HepG2 (cell line): Measurements from ENCODE around the gene NIP7. TPM values are rescaled to one million over a fixed set of nuclear protein-coding genes. Genes with fewer than 3 reads are reported as not detected.

Source experiments
- ATAC-seq: fragments of 200-7000 bp; cut with Tn5 transposase; 3 replicates; pipeline ENCODE4 v1.9.1; 2020; ENCODE audit warnings: mild to moderate bottlenecking, moderate library complexity
- BruUV-seq: library from RNA; stranded (reverse); fragments of 400-500 nt; replicated peaks from 2 replicates; lab custom pipeline; 2021; lab: Mats Ljungman, UMichigan
- CTCF ChIA-PET: fragments of 300-600 bp; formaldehyde crosslinking; extraction: SDS; loops from one replicate; lab custom pipeline; 2021; ENCODE audit warnings: low total read pairs, inconsistent platforms, low intra/inter-chr PET ratio; lab: Yijun Ruan, JAX
- POLR2A ChIA-PET: fragments of 350-600 bp; sonication (Branson Sonifier 250); formaldehyde crosslinking; loops from one replicate; lab custom pipeline; 2020; ENCODE audit warnings: antibody characterized with exemption, inconsistent platforms; lab: Yijun Ruan, JAX
- DNase-seq: peaks from one replicate; pipeline ENCODE4 v3.0.0-alpha.2; 2015; ENCODE audit warnings: low spot score
- FAIRE-seq: peaks from 3 replicates; lab custom pipeline; 2011; peaks lifted over from hg19 to GRCh38; lab: Jason Lieb, UNC
- H2AFZ ChIP-seq: one replicate; pipeline ENCODE4 v1.6.1; 2011; ENCODE audit warnings: low read length, inconsistent platforms
- H3K27ac ChIP-seq: fragments of 300-600 bp; 3 replicates; pipeline ENCODE4 v1.8.0; 2011; ENCODE audit warnings: mixed run types, mild to moderate bottlenecking, mixed read lengths, low read length, inconsistent platforms; ENCODE audit not compliant: insufficient read depth; ENCODE audit errors: extremely low read length
- H3K27me3 ChIP-seq, 2 experiments: fragments of 200-600 bp in 1 of 2; 2 replicates in 1 of 2; 3 replicates in 1 of 2; pipeline versions ENCODE4 v1.6.0 to v1.8.0; 2011; ENCODE audit warnings: low read length in 2 of 2, mild to moderate bottlenecking in 2 of 2, moderate library complexity in 2 of 2, inconsistent platforms in 1 of 2; ENCODE audit not compliant: insufficient read depth in 2 of 2, control insufficient read depth in 1 of 2
- H3K36me3 ChIP-seq, 2 experiments: fragments of 200-600 bp in 1 of 2; replicated peaks in 1 of 2; 2 replicates in 1 of 2; 3 replicates in 1 of 2; pipeline versions ENCODE4 v1.5.1 to v1.8.0; 2011; ENCODE audit warnings: low read length in 2 of 2, inconsistent platforms in 1 of 2; ENCODE audit not compliant: insufficient read depth in 2 of 2, control insufficient read depth in 1 of 2
- H3K4me1 ChIP-seq: 2 replicates; pipeline ENCODE4 v1.5.1; 2012; ENCODE audit warnings: low read length, inconsistent platforms; ENCODE audit not compliant: insufficient read depth
- H3K4me2 ChIP-seq: 2 replicates; pipeline ENCODE4 v1.6.0; 2011; ENCODE audit warnings: low read depth, low read length, inconsistent platforms
- H3K4me3 ChIP-seq, 3 experiments: fragments of 200-600 bp in 1 of 3; sonication (generic), shearing (Covaris generic) in 1 of 3; replicated peaks in 1 of 3; 2 replicates each; pipeline ENCODE4 v1.5.1; 2011 to 2016; ENCODE audit warnings: low read length in 3 of 3, inconsistent platforms in 2 of 3, low read depth in 2 of 3, mild to moderate bottlenecking in 2 of 3, control low read depth in 1 of 3, mixed read lengths in 1 of 3; ENCODE audit not compliant: insufficient read depth in 1 of 3
- H3K79me2 ChIP-seq: one replicate; pipeline ENCODE4 v1.6.1; 2011; ENCODE audit warnings: low read length, inconsistent platforms; ENCODE audit not compliant: insufficient read depth
- H3K9ac ChIP-seq: 2 replicates; pipeline ENCODE4 v1.6.0; 2011; ENCODE audit warnings: mild to moderate bottlenecking, low read depth, low read length, inconsistent platforms; ENCODE audit not compliant: insufficient read depth
- H3K9me3 ChIP-seq: 2 replicates; pipeline ENCODE4 v1.5.1; 2012; ENCODE audit warnings: mild to moderate bottlenecking, low read length
- H4K20me1 ChIP-seq: 2 replicates; pipeline ENCODE4 v1.6.0; 2011; ENCODE audit warnings: inconsistent platforms, mild to moderate bottlenecking, low read length, moderate library complexity; ENCODE audit not compliant: insufficient read depth
- BRCA1 ChIP-seq: sonication (generic); formaldehyde crosslinking; IDR thresholded peaks from 2 replicates; pipeline ENCODE4 v1.4.0; 2020; ENCODE audit warnings: missing genetic modification reagents
- ERF ChIP-seq: IDR thresholded peaks from 2 replicates; pipeline ENCODE4 v1.6.1; 2018; ENCODE audit warnings: missing biosample characterization, missing genetic modification reagents
- FOXK2 ChIP-seq: fragments of 450-650 bp; IDR thresholded peaks from 2 replicates; pipeline ENCODE4 v1.6.1; 2016
- HNRNPH1 ChIP-seq: fragments of 200-400 bp; formaldehyde crosslinking; optimal IDR thresholded peaks from 2 replicates; pipeline ENCODE3; 2017; ENCODE audit warnings: mild to moderate bottlenecking, low read depth, low read length
- MYNN ChIP-seq: sonication (generic); formaldehyde crosslinking; IDR thresholded peaks from 2 replicates; pipeline ENCODE4 v1.4.0; 2020; ENCODE audit warnings: mild to moderate bottlenecking, low read depth, missing genetic modification reagents
- RAD21 ChIP-seq: fragments of 450-650 bp; formaldehyde crosslinking; IDR thresholded peaks from 2 replicates; pipeline ENCODE4 v1.5.0; 2020; ENCODE audit warnings: mild to moderate bottlenecking
- SRY ChIP-seq: sonication (generic); formaldehyde crosslinking; IDR thresholded peaks from 2 replicates; pipeline ENCODE4 v1.8.0; 2022; ENCODE audit warnings: mild to moderate bottlenecking, missing genetic modification reagents
- THYN1 ChIP-seq: sonication (generic); formaldehyde crosslinking; IDR thresholded peaks from 2 replicates; pipeline ENCODE4 v1.8.1; 2023; ENCODE audit warnings: low read depth, mild to moderate bottlenecking, moderate library complexity, missing genetic modification reagents, borderline replicate concordance
- ZBTB7A ChIP-seq: sonication (generic); formaldehyde crosslinking; IDR thresholded peaks from 2 replicates; pipeline ENCODE4 v1.8.0; 2022; ENCODE audit warnings: mild to moderate bottlenecking, missing genetic modification reagents
- ZNF230 ChIP-seq: sonication (generic); formaldehyde crosslinking; IDR thresholded peaks from 2 replicates; pipeline ENCODE4 v1.4.0; 2020; ENCODE audit warnings: mild to moderate bottlenecking, missing genetic modification reagents
- ZNF773 ChIP-seq: sonication (generic); formaldehyde crosslinking; IDR thresholded peaks from 2 replicates; pipeline ENCODE4 v1.4.0; 2020; ENCODE audit warnings: missing genetic modification reagents, borderline replicate concordance
- ZNF891 ChIP-seq: sonication (generic); formaldehyde crosslinking; IDR thresholded peaks from 2 replicates; pipeline ENCODE4 v1.5.0; 2020; ENCODE audit warnings: mild to moderate bottlenecking, missing genetic modification reagents
- WGBS: methylation state at CpG from one replicate; pipeline ENCODE4 v1.1.6; 2017; ENCODE audit warnings: low lambda C conversion rate; 5-methylcytosine and 5-hydroxymethylcytosine counted together
- in situ Hi-C: cut with HindIII; loops from 2 replicates; pipeline ENCODE4 v1.10.0; 2017; ENCODE audit warnings: low pct_unique_long_range_greater_than_20kb; ENCODE audit not compliant: extremely low pct_ligation_motif_present
- intact Hi-C: fragments of 100-400 bp; cut with micrococcal nuclease; formaldehyde crosslinking; loops from one replicate; pipeline ENCODE4 v1.10.0; 2022; ENCODE audit not compliant: unreplicated experiment
- polyA plus RNA-seq, 8 experiments: library from polyadenylated mRNA; depleted of rRNA in 3 of 8; stranded (reverse) in 7 of 8; unstranded in 1 of 8; fragments of >200 nt; fragmentation: Illumina TruSeq in 4 of 8; extraction: Trizol in 4 of 8; gene quantifications; 2 replicates each; pipeline versions ENCODE4 v1.2.1 to v1.2.3, GENCODE V29; 2011 to 2016; ENCODE audit warnings: low read depth in 4 of 8, missing spikeins in 1 of 8, mixed read lengths in 1 of 8; ENCODE audit not compliant: insufficient read depth in 1 of 8
- total RNA-seq, 5 experiments: library from RNA; depleted of rRNA; stranded (reverse); fragments of >200 nt; fragmentation: Illumina TruSeq; extraction: Trizol; gene quantifications; 2 replicates each; pipeline ENCODE4 v1.2.3, GENCODE V29; 2016; ENCODE audit warnings: low read depth in 1 of 5
- TF ChIP-seq, protein P1 (sequence below): sonication (generic); formaldehyde crosslinking; IDR thresholded peaks from 2 replicates; pipeline ENCODE4 v1.4.0; 2020; ENCODE audit warnings: missing genetic modification reagents, borderline replicate concordance
- TF ChIP-seq, protein P2 (sequence below): sonication (generic); formaldehyde crosslinking; IDR thresholded peaks from 2 replicates; pipeline ENCODE4 v1.8.0; 2022; ENCODE audit warnings: mild to moderate bottlenecking, missing genetic modification reagents, moderate library complexity
- TF ChIP-seq, protein P3 (sequence below): sonication (generic); formaldehyde crosslinking; conservative IDR thresholded peaks from 2 replicates; pipeline ENCODE4 v1.4.0; 2020; ENCODE audit warnings: missing genetic modification reagents
- TF ChIP-seq, protein P4 (sequence below): sonication (generic); formaldehyde crosslinking; conservative IDR thresholded peaks from 2 replicates; pipeline ENCODE4 v1.8.0; 2022; ENCODE audit warnings: mild to moderate bottlenecking, moderate library complexity, missing genetic modification reagents
- TF ChIP-seq, protein P5 (sequence below): sonication (generic); formaldehyde crosslinking; IDR thresholded peaks from 2 replicates; pipeline ENCODE4 v1.8.0; 2022; ENCODE audit warnings: missing genetic modification reagents, mild to moderate bottlenecking, borderline replicate concordance

Gene NIP7
- total and polyA plus RNA-seq, 2 of the 13 experiments (the other 11 are each of a cell fraction or from before 2014, with no cell fraction given): 15.3 to 114 TPM

DNA sequence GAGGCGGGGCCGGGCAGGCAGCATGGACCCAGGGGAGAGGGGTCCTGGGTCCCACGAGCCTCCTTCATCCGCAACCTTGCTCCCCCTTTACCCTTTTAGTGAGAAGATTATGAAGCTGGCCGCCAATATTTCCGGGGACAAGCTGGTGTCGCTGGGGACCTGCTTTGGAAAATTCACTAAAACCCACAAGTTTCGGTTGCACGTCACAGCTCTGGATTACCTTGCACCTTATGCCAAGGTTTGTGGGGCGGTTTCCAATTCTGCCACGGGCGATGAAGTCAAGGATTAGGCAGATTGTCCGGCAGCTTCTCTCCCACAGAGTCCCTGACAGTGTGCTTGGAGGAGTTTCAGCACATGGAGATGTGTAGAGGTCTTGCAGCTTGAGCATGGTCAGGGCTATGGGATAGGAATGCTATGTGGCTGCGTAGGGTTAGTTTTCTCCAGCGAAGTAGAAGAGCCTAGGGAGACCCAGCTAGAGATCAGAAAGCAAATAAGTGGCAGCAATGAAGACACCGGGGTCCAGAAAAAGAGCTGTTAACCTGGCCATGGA, 598 bp downstream of the NIP7 start:
- FAIRE-seq: no peak
- peak overlapping the region; percentile 91 for H3K9ac ChIP-seq
- POLR2A ChIA-PET: interaction anchor here (1.0 to 6.0 kb wide), 6 partner anchors 11 to 414 kb away, joined by 3 to 52 read pairs (median 4); partner anchors contain the start of genes NOB1, PDF, TMED6 and VPS4A
- in situ Hi-C loops (no loop called here), intact Hi-C loops (no loop called here)
- BruUV-seq: TSS peak; percentile 78
- peak overlapping the region; percentile 98 for H3K4me2 ChIP-seq
- H4K20me1 ChIP-seq: no peaks in the 10 kb centered on the region
- peaks cover 46% of the 10 kb centered on the region for H3K79me2 ChIP-seq
- no peaks in the 10 kb centered on the region; a peak in 1 of 5 replicates for H3K27me3 ChIP-seq
- peak overlapping the region; percentile 86 for H3K27ac ChIP-seq
- no peaks in the 10 kb centered on the region for H3K9me3 ChIP-seq
- peaks cover 12 to 38% of the 10 kb centered on the region in 2 experiments for H3K36me3 ChIP-seq
- no peak for DNase-seq
- CTCF ChIA-PET: interaction anchor here (0.8 to 1.6 kb wide), 3 partner anchors 10 to 28 kb away, joined by 3 to 10 read pairs (median 4); partner anchors contain the start of genes PDF and VPS4A
- WGBS: under 1% methylated on average over 13 of the region's 16 CpGs
- no peak overlapping the region for H2AFZ ChIP-seq
- ATAC-seq: peak; percentile 45
- H3K4me3 ChIP-seq: peak overlapping the region; percentile 79 to 94 (median 86)
- peaks cover 39% of the 10 kb centered on the region for H3K4me1 ChIP-seq
- TF ChIP-seq ZBTB7A (CRISPR knock-in tag) (0 out of 2 replicates have a peak, but pooled peaks have one; percentile 38), HNRNPH1 (no peak), MYNN (CRISPR knock-in tag) (no peak), BRCA1 (CRISPR knock-in tag) (0 out of 2 replicates have a peak, but pooled peaks have one; percentile 47), ERF (CRISPR knock-in tag) (no peak), RAD21 (0 out of 2 replicates have a peak, but pooled peaks have one; percentile 6), ZNF773 (0 out of 2 replicates have a peak, but pooled peaks have one; percentile 4), ZNF891 (CRISPR knock-in tag) (0 out of 2 replicates have a peak, but pooled peaks have one; percentile 4), SRY (CRISPR knock-in tag) (no peak; the same call in 1 of the 2 replicates), ZNF230 (CRISPR knock-in tag) (0 out of 2 replicates have a peak, but pooled peaks have one; percentile 8), THYN1 (CRISPR knock-in tag) (no peak), FOXK2 (no peak)
- TF ChIP-seq, protein P1, sequence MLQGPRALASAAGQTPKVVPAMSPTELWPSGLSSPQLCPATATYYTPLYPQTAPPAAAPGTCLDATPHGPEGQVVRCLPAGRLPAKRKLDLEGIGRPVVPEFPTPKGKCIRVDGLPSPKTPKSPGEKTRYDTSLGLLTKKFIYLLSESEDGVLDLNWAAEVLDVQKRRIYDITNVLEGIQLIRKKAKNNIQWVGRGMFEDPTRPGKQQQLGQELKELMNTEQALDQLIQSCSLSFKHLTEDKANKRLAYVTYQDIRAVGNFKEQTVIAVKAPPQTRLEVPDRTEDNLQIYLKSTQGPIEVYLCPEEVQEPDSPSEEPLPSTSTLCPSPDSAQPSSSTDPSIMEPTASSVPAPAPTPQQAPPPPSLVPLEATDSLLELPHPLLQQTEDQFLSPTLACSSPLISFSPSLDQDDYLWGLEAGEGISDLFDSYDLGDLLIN: no peak
- TF ChIP-seq, protein P2, sequence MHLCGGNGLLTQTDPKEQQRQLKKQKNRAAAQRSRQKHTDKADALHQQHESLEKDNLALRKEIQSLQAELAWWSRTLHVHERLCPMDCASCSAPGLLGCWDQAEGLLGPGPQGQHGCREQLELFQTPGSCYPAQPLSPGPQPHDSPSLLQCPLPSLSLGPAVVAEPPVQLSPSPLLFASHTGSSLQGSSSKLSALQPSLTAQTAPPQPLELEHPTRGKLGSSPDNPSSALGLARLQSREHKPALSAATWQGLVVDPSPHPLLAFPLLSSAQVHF (CRISPR knock-in tag): 0 out of 2 replicates have a peak, but pooled peaks have one; percentile 4
- TF ChIP-seq, protein P3, sequence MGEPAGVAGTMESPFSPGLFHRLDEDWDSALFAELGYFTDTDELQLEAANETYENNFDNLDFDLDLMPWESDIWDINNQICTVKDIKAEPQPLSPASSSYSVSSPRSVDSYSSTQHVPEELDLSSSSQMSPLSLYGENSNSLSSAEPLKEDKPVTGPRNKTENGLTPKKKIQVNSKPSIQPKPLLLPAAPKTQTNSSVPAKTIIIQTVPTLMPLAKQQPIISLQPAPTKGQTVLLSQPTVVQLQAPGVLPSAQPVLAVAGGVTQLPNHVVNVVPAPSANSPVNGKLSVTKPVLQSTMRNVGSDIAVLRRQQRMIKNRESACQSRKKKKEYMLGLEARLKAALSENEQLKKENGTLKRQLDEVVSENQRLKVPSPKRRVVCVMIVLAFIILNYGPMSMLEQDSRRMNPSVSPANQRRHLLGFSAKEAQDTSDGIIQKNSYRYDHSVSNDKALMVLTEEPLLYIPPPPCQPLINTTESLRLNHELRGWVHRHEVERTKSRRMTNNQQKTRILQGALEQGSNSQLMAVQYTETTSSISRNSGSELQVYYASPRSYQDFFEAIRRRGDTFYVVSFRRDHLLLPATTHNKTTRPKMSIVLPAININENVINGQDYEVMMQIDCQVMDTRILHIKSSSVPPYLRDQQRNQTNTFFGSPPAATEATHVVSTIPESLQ (CRISPR knock-in tag): no peak
- TF ChIP-seq, protein P4, sequence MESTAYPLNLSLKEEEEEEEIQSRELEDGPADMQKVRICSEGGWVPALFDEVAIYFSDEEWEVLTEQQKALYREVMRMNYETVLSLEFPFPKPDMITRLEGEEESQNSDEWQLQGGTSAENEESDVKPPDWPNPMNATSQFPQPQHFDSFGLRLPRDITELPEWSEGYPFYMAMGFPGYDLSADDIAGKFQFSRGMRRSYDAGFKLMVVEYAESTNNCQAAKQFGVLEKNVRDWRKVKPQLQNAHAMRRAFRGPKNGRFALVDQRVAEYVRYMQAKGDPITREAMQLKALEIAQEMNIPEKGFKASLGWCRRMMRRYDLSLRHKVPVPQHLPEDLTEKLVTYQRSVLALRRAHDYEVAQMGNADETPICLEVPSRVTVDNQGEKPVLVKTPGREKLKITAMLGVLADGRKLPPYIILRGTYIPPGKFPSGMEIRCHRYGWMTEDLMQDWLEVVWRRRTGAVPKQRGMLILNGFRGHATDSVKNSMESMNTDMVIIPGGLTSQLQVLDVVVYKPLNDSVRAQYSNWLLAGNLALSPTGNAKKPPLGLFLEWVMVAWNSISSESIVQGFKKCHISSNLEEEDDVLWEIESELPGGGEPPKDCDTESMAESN (CRISPR knock-in tag): 0 out of 2 replicates have a peak, but pooled peaks have one; percentile 19
- TF ChIP-seq, protein P5, sequence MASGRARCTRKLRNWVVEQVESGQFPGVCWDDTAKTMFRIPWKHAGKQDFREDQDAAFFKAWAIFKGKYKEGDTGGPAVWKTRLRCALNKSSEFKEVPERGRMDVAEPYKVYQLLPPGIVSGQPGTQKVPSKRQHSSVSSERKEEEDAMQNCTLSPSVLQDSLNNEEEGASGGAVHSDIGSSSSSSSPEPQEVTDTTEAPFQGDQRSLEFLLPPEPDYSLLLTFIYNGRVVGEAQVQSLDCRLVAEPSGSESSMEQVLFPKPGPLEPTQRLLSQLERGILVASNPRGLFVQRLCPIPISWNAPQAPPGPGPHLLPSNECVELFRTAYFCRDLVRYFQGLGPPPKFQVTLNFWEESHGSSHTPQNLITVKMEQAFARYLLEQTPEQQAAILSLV: no peak
